ENCODE measurements around the gene NSD2.

The NSD2 gene

GRCh38 chr4:2006956-2007653 is 135.9 kb downstream of the NSD2 start:
- no peak for TF ChIP-seq EZH2 (IDR thresholded peaks at IDR 0.05; ENCODE audit: borderline replicate concordance, low read depth, low read length, severe bottlenecking)
- TF ChIP-seq CTCF (IDR thresholded peaks at IDR 0.05; ENCODE audit: borderline replicate concordance, extremely low read depth, low read length, poor library complexity, severe bottlenecking): no peak
- no peak overlapping the region for H2AFZ ChIP-seq (ENCODE audit: low read depth, low read length)
- peaks cover 67% of the 10 kb centered on the region for H3K79me2 ChIP-seq (ENCODE audit: insufficient read depth, low read length)
- peak overlapping the region; percentile 61 to 98; a peak in 3 of 4 replicates for H3K4me3 ChIP-seq (ENCODE audit: low read depth in 1 of 2, low read length in 2 of 2)
- peak overlapping the region; percentile 98 for H3K4me2 ChIP-seq (ENCODE audit: insufficient read depth, low read length)
- peaks cover 41% of the 10 kb centered on the region for H3K36me3 ChIP-seq (ENCODE audit: insufficient read depth, low read length)
- DNase-seq: no peak
- H3K27ac ChIP-seq (ENCODE audit: low read length): peak overlapping the region; percentile 15; the same call in 1 of the 2 replicates
- H3K9ac ChIP-seq (ENCODE audit: low read depth, low read length): peak overlapping the region; percentile 82
- peaks cover 1% of the 10 kb centered on the region for H3K27me3 ChIP-seq (ENCODE audit: insufficient read depth, low read length, poor library complexity)
- no peak for ATAC-seq (ENCODE audit: insufficient read depth, low read depth)
- H4K20me1 ChIP-seq (ENCODE audit: insufficient read depth, low read length): peaks cover 33% of the 10 kb centered on the region
- H3K4me1 ChIP-seq (ENCODE audit: insufficient read depth, low read length): peaks cover 35% of the 10 kb centered on the region
- no peaks in the 10 kb centered on the region for H3K9me3 ChIP-seq (ENCODE audit: insufficient read depth, low read length, severe bottlenecking)

- ATAC-seq (ENCODE audit: insufficient read depth, low read depth): peak; percentile 2; the same call in 2 of the 3 replicates
- TF ChIP-seq EZH2 (IDR thresholded peaks at IDR 0.05; ENCODE audit: borderline replicate concordance, low read depth, low read length, severe bottlenecking): no peak
- TF ChIP-seq CTCF (IDR thresholded peaks at IDR 0.05; ENCODE audit: borderline replicate concordance, extremely low read depth, low read length, poor library complexity, severe bottlenecking): no peak
- Histone ChIP-seq H3K4me2 (ENCODE audit: insufficient read depth, low read length) (peak overlapping the region; percentile 98), H3K4me3 (ENCODE audit: low read depth in 1 of 2, low read length in 2 of 2) (peak overlapping the region; percentile 61 to 98), H3K27ac (ENCODE audit: low read length) (peak overlapping the region; percentile 98), H4K20me1 (ENCODE audit: insufficient read depth, low read length) (peaks cover 27% of the 10 kb centered on the region), H3K9ac (ENCODE audit: low read depth, low read length) (peak overlapping the region; percentile 82), H3K36me3 (ENCODE audit: insufficient read depth, low read length) (peaks cover 39% of the 10 kb centered on the region), H3K4me1 (ENCODE audit: insufficient read depth, low read length) (peaks cover 35% of the 10 kb centered on the region), H2AFZ (ENCODE audit: low read depth, low read length) (peak overlapping the region; percentile 100), H3K9me3 (ENCODE audit: insufficient read depth, low read length, severe bottlenecking) (no peaks in the 10 kb centered on the region), H3K79me2 (ENCODE audit: insufficient read depth, low read length) (peaks cover 58% of the 10 kb centered on the region), H3K27me3 (ENCODE audit: insufficient read depth, low read length, poor library complexity) (peaks cover 3% of the 10 kb centered on the region)
- DNase-seq: no peak
Observed at GRCh38 chr4:2007804-2008670, 136.8 kb downstream of the NSD2 start.

GRCh38 chr4:2008671-2008920 is 137.4 kb downstream of the NSD2 start:
- peak overlapping the region; percentile 61 to 98 for H3K4me3 ChIP-seq (ENCODE audit: low read depth in 1 of 2, low read length in 2 of 2)
- H3K79me2 ChIP-seq (ENCODE audit: insufficient read depth, low read length): peaks cover 52% of the 10 kb centered on the region
- peaks cover 35% of the 10 kb centered on the region for H3K4me1 ChIP-seq (ENCODE audit: insufficient read depth, low read length)
- no peaks in the 10 kb centered on the region for H3K9me3 ChIP-seq (ENCODE audit: insufficient read depth, low read length, severe bottlenecking)
- H3K4me2 ChIP-seq (ENCODE audit: insufficient read depth, low read length): peak overlapping the region; percentile 98
- H3K9ac ChIP-seq (ENCODE audit: low read depth, low read length): peak overlapping the region; percentile 82
- DNase-seq: no peak
- TF ChIP-seq CTCF (IDR thresholded peaks at IDR 0.05; ENCODE audit: borderline replicate concordance, extremely low read depth, low read length, poor library complexity, severe bottlenecking) (peak; percentile 15), EZH2 (IDR thresholded peaks at IDR 0.05; ENCODE audit: borderline replicate concordance, low read depth, low read length, severe bottlenecking) (no peak)
- H3K27ac ChIP-seq (ENCODE audit: low read length): peak overlapping the region; percentile 98
- peaks cover 3% of the 10 kb centered on the region for H3K27me3 ChIP-seq (ENCODE audit: insufficient read depth, low read length, poor library complexity)
- no peak; the same call in 1 of the 3 replicates for ATAC-seq (ENCODE audit: insufficient read depth, low read depth)
- peaks cover 33% of the 10 kb centered on the region for H3K36me3 ChIP-seq (ENCODE audit: insufficient read depth, low read length)
- peak overlapping the region; percentile 100 for H2AFZ ChIP-seq (ENCODE audit: low read depth, low read length)
- peaks cover 25% of the 10 kb centered on the region for H4K20me1 ChIP-seq (ENCODE audit: insufficient read depth, low read length)

Data from DND-41 (cell line).